C4-2B (cell line): ENCODE results near the gene ACKR2.

Experiments used
- ZFX ChIP-seq: fragments of 450-650 bp; IDR thresholded peaks from 2 replicates; pipeline ENCODE4 v1.6.1; 2017
- TF ChIP-seq, protein P1 (sequence below): fragments of 450-650 bp; conservative IDR thresholded peaks from 2 replicates; pipeline ENCODE4 v1.5.1; 2017; ENCODE audit warnings: mild to moderate bottlenecking

GRCh38 chr3:42904076-42904475 is 94.8 kb downstream of the ACKR2 start:
- TF ChIP-seq, protein P1, sequence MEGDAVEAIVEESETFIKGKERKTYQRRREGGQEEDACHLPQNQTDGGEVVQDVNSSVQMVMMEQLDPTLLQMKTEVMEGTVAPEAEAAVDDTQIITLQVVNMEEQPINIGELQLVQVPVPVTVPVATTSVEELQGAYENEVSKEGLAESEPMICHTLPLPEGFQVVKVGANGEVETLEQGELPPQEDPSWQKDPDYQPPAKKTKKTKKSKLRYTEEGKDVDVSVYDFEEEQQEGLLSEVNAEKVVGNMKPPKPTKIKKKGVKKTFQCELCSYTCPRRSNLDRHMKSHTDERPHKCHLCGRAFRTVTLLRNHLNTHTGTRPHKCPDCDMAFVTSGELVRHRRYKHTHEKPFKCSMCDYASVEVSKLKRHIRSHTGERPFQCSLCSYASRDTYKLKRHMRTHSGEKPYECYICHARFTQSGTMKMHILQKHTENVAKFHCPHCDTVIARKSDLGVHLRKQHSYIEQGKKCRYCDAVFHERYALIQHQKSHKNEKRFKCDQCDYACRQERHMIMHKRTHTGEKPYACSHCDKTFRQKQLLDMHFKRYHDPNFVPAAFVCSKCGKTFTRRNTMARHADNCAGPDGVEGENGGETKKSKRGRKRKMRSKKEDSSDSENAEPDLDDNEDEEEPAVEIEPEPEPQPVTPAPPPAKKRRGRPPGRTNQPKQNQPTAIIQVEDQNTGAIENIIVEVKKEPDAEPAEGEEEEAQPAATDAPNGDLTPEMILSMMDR: no peak
- no peak for TF ChIP-seq ZFX
